GM11168 (cell line): Measurements from ENCODE around the gene MC3R.
"Not testable (repeated sequence)": the region's sequence is repeated elsewhere in the genome, so short reads cannot be mapped to it uniquely, and the experiment has no call there.

ENCODE experiments used
- in situ Hi-C: fragments of 300-500 bp; cut with MboI; formaldehyde crosslinking; loops from one replicate; pipeline ENCODE4 v1.12.0; 2022; ENCODE audit warnings: low sequenced_read_pairs; ENCODE audit not compliant: unreplicated experiment

The MC3R gene

GRCh38 chr20:56247954-56248782 lies at the start of gene MC3R:
MC3R (plus strand) TSS chr20:56248732; CDS start chr20:56248844, 112 bp downstream.
- in situ Hi-C loops, result no loop called here

GRCh38 chr20:56200456-56200855 lies 48.1 kb upstream of the MC3R start:
- in situ Hi-C loops, result no loop called here

- in situ Hi-C loops, result no loop called here
These were observed 45.9 kb upstream of the MC3R start for GRCh38 chr20:56202493-56203077.

GRCh38 chr20:56204206-56204605 lies 44.3 kb upstream of the MC3R start:
- in situ Hi-C loops, result no loop called here

- in situ Hi-C loops, result no loop called here
These were observed 43.2 kb upstream of the MC3R start for GRCh38 chr20:56205346-56205745.

- in situ Hi-C loops, result no loop called here
These were observed 40.9 kb upstream of the MC3R start for GRCh38 chr20:56207656-56208055.

GRCh38 chr20:56208121-56208520 lies 40.4 kb upstream of the MC3R start:
- in situ Hi-C loops, result no loop called here

GRCh38 chr20:56211051-56211450 lies 37.5 kb upstream of the MC3R start:
- in situ Hi-C loops, result no loop called here

- in situ Hi-C loops, result no loop called here
These were observed 36.4 kb upstream of the MC3R start for GRCh38 chr20:56212091-56212490.

GRCh38 chr20:56213321-56213720 lies 35.2 kb upstream of the MC3R start:
- in situ Hi-C loops, result no loop called here

GRCh38 chr20:56215115-56215514 lies 33.4 kb upstream of the MC3R start:
- in situ Hi-C loops, result no loop called here

- in situ Hi-C loops, result no loop called here
These were observed 30.7 kb upstream of the MC3R start for GRCh38 chr20:56217829-56218228.

- in situ Hi-C loops, result not testable (repeated sequence)
These were observed 27.3 kb upstream of the MC3R start for GRCh38 chr20:56221186-56221585.

- in situ Hi-C loops, result no loop called here
These were observed 26.3 kb upstream of the MC3R start for GRCh38 chr20:56222201-56222600.

GRCh38 chr20:56222945-56223344 lies 25.6 kb upstream of the MC3R start:
- in situ Hi-C loops, result no loop called here

- in situ Hi-C loops, result no loop called here
These were observed 25.2 kb upstream of the MC3R start for GRCh38 chr20:56223352-56223751.

GRCh38 chr20:56228021-56228420 lies 20.5 kb upstream of the MC3R start:
- in situ Hi-C loops, result no loop called here

GRCh38 chr20:56229812-56230211 lies 18.7 kb upstream of the MC3R start:
- in situ Hi-C loops, result no loop called here

- in situ Hi-C loops, result no loop called here
These were observed 14.4 kb upstream of the MC3R start for GRCh38 chr20:56234110-56234509.

GRCh38 chr20:56237335-56237734 lies 11.2 kb upstream of the MC3R start:
- in situ Hi-C loops, result no loop called here

- in situ Hi-C loops, result no loop called here
These were observed 4.3 kb upstream of the MC3R start for GRCh38 chr20:56244259-56244658.

- in situ Hi-C loops, result no loop called here
These were observed 2.8 kb upstream of the MC3R start for GRCh38 chr20:56245761-56246160.
